Endothelial cell (in vitro differentiated cells): ENCODE data around the gene NEUROG2. TPM values are rescaled to one million over a fixed set of nuclear protein-coding genes. Genes with fewer than 3 reads are reported as not detected.
"Not testable (repeated sequence)": the region's sequence is repeated elsewhere in the genome, so short reads cannot be mapped to it uniquely, and the experiment has no call there.

Experiments used
- DNase-seq: peaks from one replicate; pipeline ENCODE4 v3.0.0; 2021; ENCODE audit warnings: low spot score
- H3K27ac Mint-ChIP-seq: one replicate; pipeline ENCODE4 v1.8.0; 2021; ENCODE audit warnings: mixed read lengths, inconsistent platforms; ENCODE audit not compliant: unreplicated experiment
- H3K27me3 Mint-ChIP-seq: one replicate; pipeline ENCODE4 v1.8.0; 2021; ENCODE audit warnings: mild to moderate bottlenecking, moderate library complexity, mixed read lengths, inconsistent platforms; ENCODE audit not compliant: unreplicated experiment
- H3K36me3 Mint-ChIP-seq: one replicate; pipeline ENCODE4 v1.8.0; 2021; ENCODE audit warnings: mild to moderate bottlenecking, low read depth, mixed read lengths, inconsistent platforms; ENCODE audit not compliant: unreplicated experiment
- H3K4me1 Mint-ChIP-seq: one replicate; pipeline ENCODE4 v1.8.0; 2021; ENCODE audit warnings: mild to moderate bottlenecking, mixed read lengths, inconsistent platforms; ENCODE audit not compliant: unreplicated experiment
- H3K4me3 Mint-ChIP-seq: one replicate; pipeline ENCODE4 v1.8.0; 2021; ENCODE audit warnings: mild to moderate bottlenecking, mixed read lengths, inconsistent platforms; ENCODE audit not compliant: unreplicated experiment
- H3K9me3 Mint-ChIP-seq: one replicate; pipeline ENCODE4 v1.8.0; 2021; ENCODE audit warnings: mixed read lengths, inconsistent platforms; ENCODE audit not compliant: unreplicated experiment
- CTCF ChIP-seq: fragments of 200-600 bp; sonication (generic); IDR thresholded peaks from one replicate; pipeline ENCODE4 v1.5.0; 2021; ENCODE audit warnings: antibody characterized with exemption; ENCODE audit not compliant: unreplicated experiment
- total RNA-seq: library from RNA; stranded (reverse); fragmentation: NEBNext Ultra II Directional; extraction: Animal tissue kit (Norgen Biotek cat#: 25700); gene quantifications from one replicate; pipeline ENCODE4 v1.2.1, GENCODE V29; 2021; ENCODE audit not compliant: unreplicated experiment

The NEUROG2 gene
- total RNA-seq, 1 donor from 2014 or later = not detected

- peaks cover 5% of the 10 kb centered on the region for H3K4me1 Mint-ChIP-seq
- no peaks in the 10 kb centered on the region for H3K9me3 Mint-ChIP-seq
- no peaks in the 10 kb centered on the region for H3K27me3 Mint-ChIP-seq
- TF ChIP-seq CTCF = no peak
- no peak overlapping the region for H3K4me3 Mint-ChIP-seq
- no peak overlapping the region for H3K27ac Mint-ChIP-seq
- no peaks in the 10 kb centered on the region for H3K36me3 Mint-ChIP-seq
- no peak for DNase-seq
These were observed 16.3 kb upstream of the NEUROG2 start for GRCh38 chr4:112532267-112532666.

GRCh38 chr4:112531146-112531545, 15.2 kb upstream of the NEUROG2 start:
- Mint-ChIP-seq H3K27me3 (no peaks in the 10 kb centered on the region), H3K27ac (no peak overlapping the region), H3K4me1 (peaks cover 5% of the 10 kb centered on the region), H3K9me3 (no peaks in the 10 kb centered on the region), H3K36me3 (no peaks in the 10 kb centered on the region), H3K4me3 (no peak overlapping the region)
- no peak for TF ChIP-seq CTCF
- DNase-seq = no peak

- no peak overlapping the region for H3K4me3 Mint-ChIP-seq
- peaks cover 8% of the 10 kb centered on the region for H3K27me3 Mint-ChIP-seq
These were observed 10.1 kb upstream of the NEUROG2 start for GRCh38 chr4:112526061-112526460.

GRCh38 chr4:112523764-112524505, 8.0 kb upstream of the NEUROG2 start:
- peak overlapping the region; percentile 89 for H3K4me3 Mint-ChIP-seq
- peaks cover 13% of the 10 kb centered on the region for H3K4me1 Mint-ChIP-seq
- H3K9me3 Mint-ChIP-seq = no peaks in the 10 kb centered on the region
- no peak overlapping the region for H3K27ac Mint-ChIP-seq
- H3K27me3 Mint-ChIP-seq = peaks cover 21% of the 10 kb centered on the region
- peak; percentile 95 for TF ChIP-seq CTCF
- H3K36me3 Mint-ChIP-seq = peaks cover 3% of the 10 kb centered on the region
- DNase-seq = peak; percentile 90

More at GRCh38 chr4:112526061-112526460, 10.1 kb upstream of the NEUROG2 start:
- H3K9me3 Mint-ChIP-seq = no peaks in the 10 kb centered on the region
- no peak for DNase-seq
- TF ChIP-seq CTCF = no peak
- H3K36me3 Mint-ChIP-seq = no peaks in the 10 kb centered on the region
- H3K4me1 Mint-ChIP-seq = peaks cover 12% of the 10 kb centered on the region
- no peak overlapping the region for H3K27ac Mint-ChIP-seq

GRCh38 chr4:112523008-112523721, 7.2 kb upstream of the NEUROG2 start:
- peaks cover 13% of the 10 kb centered on the region for H3K4me1 Mint-ChIP-seq
- H3K4me3 Mint-ChIP-seq = peak overlapping the region; percentile 89
- peaks cover 25% of the 10 kb centered on the region for H3K27me3 Mint-ChIP-seq
- no peak for TF ChIP-seq CTCF
- peak overlapping the region; percentile 59 for H3K27ac Mint-ChIP-seq
- H3K36me3 Mint-ChIP-seq = peaks cover 3% of the 10 kb centered on the region
- no peaks in the 10 kb centered on the region for H3K9me3 Mint-ChIP-seq
- peak; percentile 77 for DNase-seq

GRCh38 chr4:112522431-112522830, 6.5 kb upstream of the NEUROG2 start:
- Mint-ChIP-seq H3K4me1 (peaks cover 18% of the 10 kb centered on the region), H3K27me3 (peaks cover 29% of the 10 kb centered on the region)
- H3K36me3 Mint-ChIP-seq, DNase-seq, H3K4me3 Mint-ChIP-seq, H3K9me3 Mint-ChIP-seq, H3K27ac Mint-ChIP-seq: not testable (repeated sequence)
